NCI-H526 (cell line): Measurements from ENCODE around the gene DMRTB1.

ENCODE experiments used
- DNase-seq, 2 experiments: peaks; one replicate each; lab custom pipeline; 2025; lab: John Stamatoyannopoulos, UW

Gene DMRTB1

DNA sequence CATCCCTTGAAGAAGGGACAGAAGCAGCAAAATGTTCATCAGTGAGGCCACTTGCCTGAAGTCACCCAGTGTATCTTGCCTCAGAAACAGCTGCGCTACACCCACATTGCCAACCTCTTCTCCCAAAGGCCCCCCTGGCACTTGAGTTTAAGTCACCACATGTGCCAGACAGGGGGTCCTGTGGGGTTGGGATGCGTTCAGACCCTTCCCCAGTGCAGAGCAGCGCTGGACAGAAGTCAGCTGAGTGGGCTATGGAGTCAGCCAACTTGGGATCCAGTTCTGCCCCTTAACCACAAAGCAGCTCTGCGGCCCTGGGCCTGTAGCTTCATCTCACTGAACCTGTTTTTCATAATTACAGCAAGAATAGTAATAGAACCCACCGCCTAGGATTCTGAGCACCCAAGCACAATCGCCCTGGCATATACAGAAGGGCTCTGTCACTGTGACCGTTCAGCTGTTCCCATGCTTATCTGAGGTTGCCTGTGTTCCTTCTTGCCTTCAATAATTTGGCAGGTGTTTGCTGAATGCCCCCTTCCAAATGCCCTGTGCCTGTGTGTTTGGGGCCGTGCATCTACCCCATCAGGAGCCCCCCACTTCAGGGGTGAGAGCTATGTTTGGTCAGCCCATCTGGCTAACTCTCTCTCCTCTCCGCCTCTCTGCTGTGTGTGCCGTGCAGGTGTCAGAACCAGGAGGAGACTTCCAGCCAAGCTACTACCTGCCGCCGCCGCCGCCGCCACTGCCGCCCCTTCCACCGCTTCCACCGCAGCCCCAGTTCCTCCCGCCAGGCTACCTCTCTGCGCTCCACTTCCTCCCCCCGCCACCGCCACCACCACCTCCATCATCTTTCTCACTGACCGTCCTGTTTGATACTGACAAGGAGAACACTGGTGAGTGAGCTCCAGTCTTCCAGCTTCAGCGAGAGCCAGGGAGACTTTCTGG lies 5.0 kb downstream of the DMRTB1 start:
- peak; percentile 65 to 81 for DNase-seq

DNA sequence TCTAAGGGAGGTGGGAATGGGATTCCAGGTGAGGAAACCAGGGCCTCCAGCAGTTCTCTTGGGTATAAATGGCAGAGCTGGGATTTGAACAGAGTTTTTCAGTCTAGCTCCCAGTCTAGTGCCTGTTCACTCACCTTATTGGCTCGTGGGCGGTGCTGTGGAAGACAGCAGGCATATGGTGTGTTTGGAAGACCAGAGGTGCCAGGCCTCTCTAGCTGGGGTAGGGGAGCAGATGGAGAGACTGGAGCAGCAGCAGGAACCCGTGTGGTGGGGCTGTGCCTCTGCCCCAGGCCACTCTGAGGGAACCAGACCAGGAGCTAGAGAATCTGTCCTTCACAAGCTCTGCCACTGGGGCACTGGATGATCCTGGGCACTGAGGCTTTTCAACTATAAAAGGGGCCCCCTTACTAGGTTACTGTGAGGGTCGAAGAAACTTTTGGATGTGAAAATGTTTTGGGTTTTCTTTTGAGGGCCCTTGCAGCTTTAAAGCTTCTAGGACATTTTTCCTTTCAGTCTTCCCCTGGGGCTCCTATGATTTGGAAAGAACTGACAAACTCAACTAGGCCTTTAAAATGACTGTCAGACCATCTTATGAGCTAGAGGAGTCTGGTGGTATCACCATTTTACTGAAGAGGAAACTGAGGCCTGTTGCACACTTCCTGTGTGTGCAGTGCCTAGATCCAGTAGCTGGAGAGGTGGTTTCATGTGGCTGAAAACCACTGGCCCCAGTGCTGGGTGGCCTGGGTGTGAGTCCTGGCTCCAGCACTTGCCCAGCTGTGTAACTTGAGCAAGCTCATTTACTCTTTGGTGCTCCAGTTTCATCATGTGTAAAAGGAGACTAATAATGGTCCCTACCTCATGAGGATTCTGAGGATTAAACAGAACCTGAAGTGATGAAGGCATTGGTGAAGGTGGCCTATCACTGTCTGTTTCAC lies 6.1 kb downstream of the DMRTB1 start:
- no peak for DNase-seq

DNA sequence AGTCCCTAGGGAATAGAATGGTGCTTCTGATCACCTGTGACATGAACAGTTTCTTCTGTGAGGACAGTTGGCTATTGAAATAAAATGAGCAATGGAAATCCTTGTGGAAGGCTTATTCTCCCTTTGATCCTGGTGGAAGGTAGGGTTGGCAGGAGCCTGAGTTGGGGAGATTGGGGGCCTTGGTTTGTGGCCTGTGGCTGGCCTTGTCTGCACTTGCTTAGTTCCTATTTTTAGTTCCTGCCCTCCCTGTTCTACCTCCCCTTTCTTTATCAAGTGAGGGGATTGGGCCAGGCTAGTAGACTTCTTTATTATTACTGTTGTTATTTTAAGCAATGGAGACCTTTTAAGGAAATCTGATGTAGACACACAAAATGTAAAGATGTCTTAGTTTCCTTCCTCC lies 8.2 kb downstream of the DMRTB1 start:
- DNase-seq = no peak

DNA sequence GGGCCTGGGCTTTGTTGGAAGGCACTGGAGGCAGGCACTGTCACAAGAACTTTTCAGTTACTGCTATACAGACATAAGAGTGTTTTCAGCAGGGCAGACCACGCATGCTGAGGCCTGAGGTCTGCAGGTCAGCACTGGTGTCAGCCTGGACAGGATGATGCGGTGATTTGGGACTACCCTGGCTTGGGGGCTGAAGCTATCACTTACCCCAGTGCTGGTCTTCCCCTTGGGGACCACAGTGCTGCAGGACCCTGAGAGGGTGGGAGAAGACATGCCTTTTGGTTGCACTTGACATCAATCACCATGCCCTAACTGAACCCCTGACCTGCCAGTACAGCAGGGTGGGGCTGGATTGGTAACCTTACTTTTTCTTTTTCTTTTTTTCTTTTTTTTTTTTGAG lies 9.2 kb downstream of the DMRTB1 start:
- DNase-seq = no peak

DNA sequence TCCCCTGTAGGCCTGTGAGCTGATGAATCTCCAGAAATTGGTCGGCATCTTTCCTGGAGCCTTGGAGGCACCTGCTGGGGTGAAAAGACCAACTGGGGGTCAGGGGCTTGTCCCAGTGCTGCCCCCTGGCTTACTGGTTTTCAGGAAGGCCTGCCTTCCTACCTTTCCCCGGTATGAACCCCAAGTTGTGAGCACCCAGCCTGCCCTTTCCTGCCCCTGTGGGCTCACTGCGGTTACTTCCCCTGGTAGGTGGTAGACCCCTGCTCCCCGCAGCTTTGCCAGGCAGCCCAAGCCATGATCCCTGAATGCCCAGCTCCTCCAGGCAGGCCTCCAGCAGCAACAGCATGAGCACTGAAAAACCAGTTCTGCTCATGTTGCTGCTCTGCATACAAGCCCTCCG lies 10.2 kb downstream of the DMRTB1 start:
- no peak for DNase-seq

DNA sequence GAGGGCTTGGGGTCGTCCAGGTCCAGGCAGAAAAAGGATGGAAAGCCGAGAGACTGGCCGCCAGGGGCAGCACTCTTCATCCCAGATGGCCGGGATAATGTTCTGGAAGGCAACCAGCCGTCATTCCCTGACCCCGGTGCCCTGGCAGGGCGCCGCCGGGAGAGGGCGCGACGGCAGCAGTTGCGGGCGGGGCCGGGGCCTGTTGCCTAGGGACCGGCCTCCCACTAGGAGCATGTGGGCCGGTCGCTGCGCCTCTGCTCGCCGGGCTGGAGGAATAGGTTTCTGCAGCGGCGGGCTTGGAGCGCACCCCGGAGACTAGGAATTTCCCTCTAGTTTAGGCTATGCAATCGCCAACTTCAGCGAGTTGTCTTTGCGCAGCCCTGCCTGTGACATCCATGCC lies 11.0 kb downstream of the DMRTB1 start:
- DNase-seq = peak; percentile 47 to 91

DNA sequence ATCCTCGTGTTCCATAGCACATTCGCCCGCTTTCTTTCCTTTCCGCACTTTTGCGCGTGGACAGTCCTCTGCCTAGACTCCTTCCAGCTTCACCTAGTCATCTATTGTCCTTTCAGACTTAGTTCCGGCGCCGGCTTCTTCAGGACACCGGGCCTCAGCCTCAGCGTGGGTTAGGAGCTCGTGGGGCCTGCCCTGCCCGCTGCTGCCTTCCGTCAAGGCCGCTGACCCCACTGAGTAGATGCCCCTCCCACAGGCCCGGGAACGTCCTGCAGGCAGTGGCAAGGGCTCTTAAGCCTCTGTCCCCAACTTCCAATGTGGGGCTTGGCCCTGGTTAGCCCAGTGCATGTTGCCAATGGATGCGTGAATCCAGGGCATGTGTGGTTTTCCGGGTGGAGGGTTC lies 11.4 kb downstream of the DMRTB1 start:
- no peak for DNase-seq

DNA sequence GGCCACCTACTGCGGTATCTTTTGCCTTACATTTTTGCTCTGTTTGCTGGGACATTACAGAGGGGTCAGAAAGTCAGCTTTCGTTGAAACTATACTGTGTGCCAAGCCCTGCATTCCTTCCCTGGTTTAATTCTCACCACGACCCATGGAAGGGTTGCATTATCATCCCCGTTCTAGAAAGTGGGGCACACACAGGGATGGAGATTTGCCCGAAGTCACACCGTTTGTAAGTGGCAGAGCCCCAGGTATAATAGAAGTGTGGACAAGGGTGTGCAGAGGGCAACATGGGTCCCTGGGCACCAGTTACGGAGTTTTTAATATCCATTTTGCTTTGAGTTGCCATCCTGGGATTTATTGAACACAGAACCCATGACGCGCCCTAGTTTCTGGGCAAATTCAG lies 11.8 kb downstream of the DMRTB1 start:
- DNase-seq = no peak

DNA sequence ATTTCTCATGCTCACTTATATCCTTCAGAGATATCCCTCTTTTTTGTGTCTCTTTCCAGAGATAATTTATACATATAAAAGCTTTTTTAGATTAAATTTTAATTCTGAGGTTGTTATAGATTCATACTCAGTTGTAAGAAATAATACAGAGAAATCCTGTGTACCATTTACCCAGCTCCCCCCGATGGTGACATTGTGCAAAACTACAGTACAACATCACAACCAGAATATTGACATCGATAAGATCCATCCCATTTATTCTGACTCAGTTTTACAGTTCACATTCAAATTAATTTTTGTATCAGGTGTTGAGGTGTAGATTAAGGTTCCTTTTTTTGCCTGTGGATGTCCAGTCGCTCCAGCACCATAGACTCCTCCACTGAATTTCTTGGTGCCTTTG lies 14.3 kb downstream of the DMRTB1 start:
- DNase-seq = no peak

DNA sequence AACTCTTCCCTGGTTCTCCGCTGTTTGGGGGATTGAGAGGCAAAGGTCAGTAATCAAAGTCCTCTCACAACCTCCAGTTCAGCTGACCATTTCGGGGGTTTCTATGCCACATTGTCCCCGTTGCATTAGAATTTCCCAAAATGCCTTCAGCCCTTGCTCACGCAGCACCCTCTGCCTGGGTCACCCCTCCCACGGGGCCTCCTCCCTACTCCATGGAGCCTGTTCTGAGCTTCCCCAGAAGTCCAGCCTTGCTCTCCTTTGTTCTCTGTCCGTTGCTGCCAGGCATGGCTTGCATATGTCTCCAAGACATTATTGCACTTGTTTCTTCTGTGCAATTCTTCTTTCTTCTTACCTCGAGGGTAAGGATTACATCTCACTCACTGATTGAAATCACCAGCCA lies 16.5 kb downstream of the DMRTB1 start:
- DNase-seq = no peak

DNA sequence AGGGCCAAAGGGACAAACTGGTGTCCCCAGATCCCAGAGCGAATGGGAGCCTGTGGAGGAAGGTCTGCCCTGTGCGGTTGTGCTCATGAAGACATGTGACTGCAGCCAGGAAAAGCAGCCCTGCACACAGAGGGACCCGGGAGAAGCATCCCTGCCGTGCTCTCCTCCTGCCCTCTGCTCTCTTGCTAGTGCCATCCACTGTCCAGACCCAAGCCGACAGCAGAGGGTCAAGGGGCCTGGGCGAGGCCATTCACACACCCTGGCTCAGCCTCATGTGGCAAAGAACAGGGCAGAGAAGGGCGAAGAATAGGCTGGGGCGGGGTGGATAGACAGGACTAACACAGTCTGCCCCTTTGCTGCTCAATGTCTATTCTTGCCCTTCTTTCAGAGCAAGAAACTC lies 17.4 kb downstream of the DMRTB1 start:
- DNase-seq = no peak

DNA sequence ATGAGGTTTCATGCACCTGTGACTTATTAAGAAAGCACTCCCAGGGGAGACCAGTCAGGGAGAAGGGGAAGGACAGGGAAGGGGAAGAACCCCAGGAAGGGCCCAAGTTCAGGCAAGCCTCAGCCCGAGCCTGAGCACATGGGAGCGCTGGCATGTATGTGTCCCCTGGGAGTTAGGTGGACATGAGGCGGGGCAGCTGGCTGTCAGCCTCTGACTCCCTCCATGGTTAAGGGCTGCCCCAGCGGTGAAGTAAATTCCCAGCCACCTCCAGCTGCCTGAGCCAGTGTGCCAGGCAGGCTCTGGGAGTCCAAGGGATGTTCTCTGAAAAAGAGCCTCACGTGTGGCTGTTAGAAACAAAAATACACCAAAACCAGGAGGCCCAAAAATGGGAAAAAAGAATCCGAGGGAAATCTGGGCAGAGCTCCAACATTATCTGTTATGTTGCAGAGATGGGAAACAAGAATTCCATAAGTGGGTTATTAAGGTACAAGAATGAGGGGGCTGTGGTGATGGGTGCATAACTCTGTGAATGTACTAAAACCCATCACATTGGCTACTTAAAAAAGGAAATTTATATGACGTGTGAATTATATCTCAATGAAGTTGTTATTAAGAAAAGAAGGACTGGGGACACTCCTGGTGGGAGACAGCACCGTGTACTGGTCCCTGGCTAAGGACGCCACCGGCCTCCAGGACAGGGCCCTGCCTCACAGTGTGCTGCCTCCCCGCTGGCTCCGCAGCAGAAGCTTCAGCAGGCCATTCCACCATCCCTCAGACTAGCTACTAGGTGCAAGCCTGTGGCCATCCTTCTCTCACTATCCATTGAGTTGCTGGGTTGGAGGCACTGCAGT lies 18.7 kb downstream of the DMRTB1 start:
- peak in 1 of 2 experiments; percentile 44 for DNase-seq

DNA sequence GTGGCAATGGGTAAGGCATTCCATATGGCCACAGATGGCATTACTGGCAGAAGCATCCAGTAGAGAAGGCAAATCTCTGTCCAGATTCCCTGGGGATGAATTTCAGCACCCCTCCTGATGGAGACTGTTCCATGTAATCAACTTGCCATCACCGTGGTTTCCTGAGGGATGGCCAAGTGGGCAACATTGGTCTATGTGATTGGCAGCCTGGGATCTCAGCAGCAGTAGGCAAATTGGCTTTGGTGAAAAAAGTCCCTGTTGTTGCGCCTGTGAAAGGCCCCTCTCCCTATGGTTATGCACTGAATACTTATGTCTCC lies 19.3 kb downstream of the DMRTB1 start:
- DNase-seq = no peak

DNA sequence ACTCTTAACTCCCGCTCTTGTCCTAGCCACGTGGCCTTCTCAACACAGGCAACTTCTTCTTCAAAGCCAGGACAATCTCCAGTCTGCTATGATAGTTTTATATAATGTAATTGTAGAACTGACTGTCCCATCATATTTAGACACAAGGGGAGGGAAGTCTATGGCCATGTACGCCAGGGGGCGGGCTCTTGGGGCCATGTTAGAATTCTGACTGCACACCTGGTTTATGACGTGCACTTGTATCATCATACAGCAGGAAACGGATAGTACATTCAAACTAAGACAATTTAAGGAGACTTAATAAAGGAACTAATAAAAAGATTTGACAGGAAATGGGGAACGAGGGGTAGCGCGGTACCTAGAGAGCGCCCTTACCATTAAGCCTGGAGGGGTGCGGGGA lies 21.5 kb downstream of the DMRTB1 start:
- no peak for DNase-seq

DNA sequence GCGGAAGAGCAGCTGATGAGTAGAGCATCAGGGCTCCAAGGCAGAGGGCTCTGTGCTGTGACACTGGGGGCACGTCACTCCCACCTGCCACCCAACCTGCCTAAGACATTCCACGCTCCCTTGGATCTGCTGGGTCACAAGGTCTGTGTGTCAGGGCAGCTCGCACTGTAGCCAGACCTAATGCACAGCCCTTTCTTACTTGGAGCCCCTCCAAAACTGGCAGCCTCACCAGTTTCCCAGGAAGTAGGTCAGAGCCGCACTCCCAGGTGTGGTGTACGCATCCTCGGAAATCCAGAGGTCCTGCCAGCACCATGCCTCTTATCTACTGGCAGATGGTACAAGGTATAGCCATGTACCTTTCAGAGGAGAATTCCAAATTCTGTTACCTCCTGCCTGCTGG lies 22.3 kb downstream of the DMRTB1 start:
- DNase-seq = no peak

DNA sequence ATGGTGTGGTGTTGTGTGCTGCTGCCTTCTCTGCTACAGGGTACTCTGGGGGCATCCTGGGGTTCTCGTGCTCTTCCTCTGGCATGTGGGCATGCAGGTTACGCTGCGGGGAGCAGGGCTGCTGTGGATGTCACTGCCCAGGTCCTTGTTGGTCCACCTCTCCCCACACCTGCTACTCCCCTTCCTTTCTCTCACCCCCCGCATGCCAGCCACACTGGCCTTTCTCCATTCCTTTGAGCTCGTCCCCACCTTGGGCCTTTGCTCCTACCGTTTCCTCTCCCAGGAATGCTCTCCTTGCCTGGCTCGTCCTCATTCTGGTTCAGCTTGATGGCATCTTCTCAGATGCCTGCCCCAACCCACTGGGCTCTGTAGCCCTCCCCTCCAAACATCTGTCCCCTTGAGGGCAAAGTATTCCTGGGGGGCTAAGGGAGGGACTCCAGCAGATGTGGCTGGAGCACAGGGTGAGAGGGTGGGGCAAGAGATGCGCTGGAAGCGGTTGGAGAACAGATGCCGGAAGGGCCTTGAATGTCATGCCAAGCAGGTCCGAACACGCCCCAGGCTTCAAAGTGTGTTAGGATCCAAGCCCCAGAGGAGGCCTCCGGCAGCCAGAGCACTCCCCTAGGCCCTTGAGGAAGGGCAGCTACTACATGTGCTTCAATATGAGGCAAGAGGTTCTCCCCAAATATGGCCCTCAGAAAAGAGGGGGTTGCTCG lies 23.4 kb downstream of the DMRTB1 start:
- peak; percentile 3 to 44 for DNase-seq

DNA sequence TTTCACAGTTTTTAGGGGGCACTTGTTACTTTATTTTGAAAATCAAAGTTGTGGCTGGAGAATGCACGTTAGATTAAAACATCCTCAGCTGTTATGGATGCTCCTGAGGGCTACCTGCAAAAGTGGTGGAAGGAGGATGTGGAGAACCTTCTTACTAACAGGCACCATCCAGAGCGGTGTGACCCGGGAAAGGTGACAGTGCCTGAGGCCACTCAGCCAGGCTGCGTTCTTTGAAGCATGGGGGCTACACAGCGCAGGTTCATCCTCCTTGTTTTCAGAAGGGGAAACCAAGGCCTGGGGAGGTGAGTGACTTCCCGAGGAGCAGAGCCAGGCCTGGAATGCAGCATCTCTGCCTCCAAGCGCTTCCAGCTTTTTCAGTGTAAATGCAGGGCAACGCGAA lies 24.0 kb downstream of the DMRTB1 start:
- DNase-seq = no peak

DNA sequence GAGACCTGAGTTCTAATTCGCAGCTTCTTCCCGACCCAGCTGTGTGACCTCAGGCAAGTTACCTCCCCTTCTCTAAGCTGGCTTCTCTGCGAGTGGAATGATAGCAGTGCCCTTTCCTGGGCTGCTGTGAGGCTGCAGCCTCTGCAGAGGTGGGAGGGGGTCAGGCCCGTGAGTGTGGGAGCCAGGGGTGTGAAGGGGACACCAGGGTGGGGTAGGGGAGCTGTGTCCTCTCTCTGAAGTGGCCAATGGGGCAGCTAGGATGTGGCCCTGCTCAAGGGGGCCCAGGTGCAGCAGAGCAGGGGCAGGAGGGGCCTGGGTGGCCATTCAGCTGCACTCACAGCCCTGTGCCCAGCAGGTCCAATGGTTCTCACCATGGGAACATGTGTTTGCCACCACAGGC lies 24.5 kb downstream of the DMRTB1 start:
- DNase-seq = no peak

DNA sequence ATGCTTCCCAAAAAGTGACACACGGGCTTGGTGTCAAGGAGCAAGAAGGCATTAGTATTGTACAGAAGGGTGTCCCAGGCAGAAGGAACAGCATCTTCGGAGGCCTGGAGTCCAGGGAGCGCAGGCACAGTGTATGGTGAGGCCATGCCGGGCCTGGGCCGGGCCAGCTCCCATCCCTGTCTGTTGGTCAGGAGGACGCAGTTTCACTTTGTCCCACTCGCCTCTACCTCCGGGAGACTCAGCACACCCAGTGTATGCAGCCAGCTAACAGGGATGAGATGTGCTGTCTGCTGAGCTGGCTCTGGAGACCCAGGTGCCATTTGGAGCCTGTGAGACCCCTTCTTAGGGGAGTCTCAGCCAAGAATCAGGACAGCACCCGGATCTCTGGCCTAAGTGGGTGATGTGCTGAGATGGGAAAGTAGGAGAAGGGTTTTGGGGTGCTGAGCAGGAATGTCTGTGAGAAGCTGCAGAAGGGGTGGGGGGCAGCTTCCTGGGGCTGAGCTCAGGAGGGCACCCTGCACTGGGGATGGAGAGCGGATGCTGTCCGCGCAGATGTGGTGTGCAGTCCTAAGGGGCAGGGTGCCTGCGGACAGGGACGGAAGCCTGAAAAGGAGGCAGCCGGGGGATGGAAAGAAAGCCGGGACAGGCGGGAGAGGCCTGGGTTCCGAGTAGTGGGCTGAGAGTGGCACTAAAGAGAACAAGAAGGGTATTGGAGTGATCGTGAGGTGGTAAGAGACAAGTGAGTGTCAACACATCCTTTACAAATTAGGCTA lies 25.7 kb downstream of the DMRTB1 start:
- no peak for DNase-seq

DNA sequence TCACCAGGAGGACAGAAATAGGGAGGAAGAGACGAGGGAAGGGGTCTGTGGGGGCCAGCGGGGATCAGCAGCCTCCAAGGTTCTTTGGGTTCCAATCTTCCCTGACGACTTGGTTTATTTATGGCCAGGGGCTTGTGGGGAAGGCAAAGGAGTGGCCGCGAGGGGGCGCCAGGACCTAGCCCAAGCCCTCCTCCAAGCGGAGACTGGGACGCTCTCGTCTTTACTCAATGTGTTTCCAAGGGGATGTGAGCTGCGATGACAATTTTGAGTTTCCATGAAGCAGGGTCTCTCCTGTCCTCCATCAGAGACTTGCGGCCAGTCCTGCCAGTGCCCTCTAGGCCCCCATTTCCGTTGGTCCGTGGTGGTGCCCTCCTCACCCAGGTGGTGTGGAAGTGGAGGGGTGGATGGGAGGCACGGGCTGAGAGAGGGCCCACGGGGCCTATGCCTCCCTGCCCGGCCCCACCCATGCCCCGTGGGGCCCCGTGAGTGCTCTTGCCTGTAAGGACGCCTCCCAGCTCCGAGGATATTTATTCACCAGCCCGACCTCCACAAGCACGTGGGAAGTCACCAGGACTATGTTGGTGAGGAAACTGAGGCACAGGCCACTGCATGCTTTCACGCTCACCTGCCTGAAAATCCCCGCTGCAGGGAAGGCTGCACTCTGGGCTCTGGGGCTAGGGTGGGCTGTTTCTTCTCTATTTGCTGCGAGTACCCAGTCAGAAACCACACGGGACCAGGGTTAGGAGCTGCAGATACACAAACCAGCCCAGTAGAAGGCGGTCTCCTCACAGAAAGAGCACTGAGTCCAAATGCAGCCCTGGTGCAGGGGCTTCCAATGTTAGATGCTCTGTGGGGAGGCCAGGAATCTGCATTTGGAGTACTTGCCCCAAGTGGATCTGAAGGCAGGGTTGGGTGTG lies 26.5 kb downstream of the DMRTB1 start:
- peak; percentile 52 to 92 for DNase-seq
